ENCODE results near the gene NFE2. TPM values are rescaled to one million over a fixed set of nuclear protein-coding genes. Genes with fewer than 3 reads are reported as not detected.

The NFE2 gene
- total and polyA plus RNA-seq, 4 donors = 0.28 to 3.3 (median 3.2) TPM; not detected in 1

DNA sequence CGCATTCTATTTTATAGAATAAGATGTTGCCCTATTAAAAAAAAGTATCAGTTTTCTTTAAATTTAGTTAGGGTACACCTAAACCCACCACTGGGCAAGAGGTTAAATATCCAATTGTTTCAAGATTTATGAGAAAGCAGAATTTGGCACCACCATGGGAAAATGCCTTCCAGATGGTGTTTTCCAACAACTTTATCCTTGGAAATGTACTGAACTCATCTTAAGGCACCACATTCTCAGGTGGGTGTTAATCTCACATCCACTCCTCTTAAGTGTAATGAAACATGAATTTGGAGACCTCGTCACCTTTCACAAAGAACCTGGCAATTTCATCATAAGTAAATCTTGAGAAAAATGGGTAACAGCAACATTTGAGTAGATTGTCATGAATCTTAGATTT is 34.0 kb downstream of the NFE2 start:
- Histone ChIP-seq H3K4me1 (ENCODE audit: control insufficient read depth in 1 of 2, insufficient read depth in 2 of 2, low read length in 2 of 2) (no peaks in the 10 kb centered on the region), H3K27me3 (ENCODE audit: control insufficient read depth in 1 of 2, insufficient read depth in 2 of 2, low read length in 1 of 2) (no peaks in the 10 kb centered on the region), H3K9me3 (ENCODE audit: control insufficient read depth, low read length) (no peaks in the 10 kb centered on the region), H3K36me3 (ENCODE audit: control insufficient read depth in 1 of 2, insufficient read depth in 2 of 2, low read length in 1 of 2) (no peaks in the 10 kb centered on the region), H3K4me3 (ENCODE audit: low read length in 2 of 2) (no peak overlapping the region), H3K27ac (ENCODE audit: low read depth in 1 of 2, low read length in 2 of 2) (no peak overlapping the region)
- DNase-seq (no peak), ATAC-seq (ENCODE audit: low FRiP score) (no peak)
- 98% methylated on average over 2 of the region's 2 CpGs for WGBS, 2 donors
- intact Hi-C loops (cut with DNase I) = no loop called here

GRCh38 chr12:54265364-54265812 is 35.4 kb downstream of the NFE2 start:
- no peak for DNase-seq
- H3K36me3 ChIP-seq (ENCODE audit: control insufficient read depth in 1 of 2, insufficient read depth in 2 of 2, low read length in 1 of 2) = no peaks in the 10 kb centered on the region
- no peak overlapping the region for H3K4me3 ChIP-seq (ENCODE audit: low read length in 2 of 2)
- H3K9me3 ChIP-seq (ENCODE audit: control insufficient read depth, low read length) = no peaks in the 10 kb centered on the region
- 93 to 95% methylated on average over 4 of the region's 4 CpGs for WGBS, 2 donors
- intact Hi-C loops (cut with DNase I) = no loop called here
- H3K27me3 ChIP-seq (ENCODE audit: control insufficient read depth in 1 of 2, insufficient read depth in 2 of 2, low read length in 1 of 2) = no peaks in the 10 kb centered on the region
- no peak overlapping the region for H3K27ac ChIP-seq (ENCODE audit: low read depth in 1 of 2, low read length in 2 of 2)
- no peaks in the 10 kb centered on the region for H3K4me1 ChIP-seq (ENCODE audit: control insufficient read depth in 1 of 2, insufficient read depth in 2 of 2, low read length in 2 of 2)
- ATAC-seq (ENCODE audit: low FRiP score) = no peak

- DNase-seq (no peak), ATAC-seq (ENCODE audit: low FRiP score) (no peak)
- no peaks in the 10 kb centered on the region for H3K36me3 ChIP-seq (ENCODE audit: control insufficient read depth in 1 of 2, insufficient read depth in 2 of 2, low read length in 1 of 2)
- H3K27me3 ChIP-seq (ENCODE audit: control insufficient read depth in 1 of 2, insufficient read depth in 2 of 2, low read length in 1 of 2) = no peaks in the 10 kb centered on the region
- H3K9me3 ChIP-seq (ENCODE audit: control insufficient read depth, low read length) = no peaks in the 10 kb centered on the region
- 16 to 19% methylated on average over 4 of the region's 4 CpGs for WGBS, 2 donors
- intact Hi-C loops (cut with DNase I) = no loop called here
- no peak overlapping the region for H3K27ac ChIP-seq (ENCODE audit: low read depth in 1 of 2, low read length in 2 of 2)
- H3K4me3 ChIP-seq (ENCODE audit: low read length in 2 of 2) = no peak overlapping the region
- peaks cover 0 to 1% of the 10 kb centered on the region in 2 donors for H3K4me1 ChIP-seq (ENCODE audit: control insufficient read depth in 1 of 2, insufficient read depth in 2 of 2, low read length in 2 of 2)
These were observed 38.4 kb downstream of the NFE2 start for GRCh38 chr12:54262403-54262925.

DNA sequence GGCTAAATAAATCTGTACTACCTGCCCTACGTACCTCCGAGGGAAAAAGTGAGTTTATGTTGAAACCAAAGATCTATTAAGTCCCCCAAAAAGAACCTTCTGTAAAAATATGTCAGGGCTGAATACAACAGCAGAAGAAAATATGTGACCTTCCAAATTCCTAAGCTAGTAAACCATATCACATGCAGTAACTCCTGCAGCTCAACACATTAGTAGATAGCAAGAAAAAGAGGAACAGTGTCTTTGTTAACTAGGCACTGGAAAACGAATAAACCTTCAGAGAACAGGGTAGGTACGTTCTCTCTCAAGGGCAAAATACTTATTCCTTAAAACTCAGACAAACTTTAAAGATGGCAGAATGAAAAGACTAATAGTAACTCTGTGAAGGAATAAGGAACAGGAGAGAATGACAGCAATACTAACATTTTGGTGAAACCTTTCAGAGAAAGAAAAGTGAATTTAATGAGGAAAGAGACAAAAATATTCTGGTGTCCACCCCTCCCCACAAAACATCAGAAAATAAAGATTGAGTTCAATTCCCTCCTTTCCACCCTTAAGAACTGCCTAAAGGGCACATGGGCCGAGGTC is 38.9 kb downstream of the NFE2 start:
- Histone ChIP-seq H3K27me3 (ENCODE audit: control insufficient read depth in 1 of 2, insufficient read depth in 2 of 2, low read length in 1 of 2) (no peaks in the 10 kb centered on the region), H3K36me3 (ENCODE audit: control insufficient read depth in 1 of 2, insufficient read depth in 2 of 2, low read length in 1 of 2) (no peaks in the 10 kb centered on the region), H3K9me3 (ENCODE audit: control insufficient read depth, low read length) (no peaks in the 10 kb centered on the region), H3K27ac (ENCODE audit: low read depth in 1 of 2, low read length in 2 of 2) (no peak overlapping the region), H3K4me1 (ENCODE audit: control insufficient read depth in 1 of 2, insufficient read depth in 2 of 2, low read length in 2 of 2) (peaks cover 0 to 1% of the 10 kb centered on the region in 2 donors), H3K4me3 (ENCODE audit: low read length in 2 of 2) (no peak overlapping the region)
- intact Hi-C loops (cut with DNase I) = no loop called here
- DNase-seq (no peak), ATAC-seq (ENCODE audit: low FRiP score) (no peak)
- WGBS, 2 donors = 53% methylated on average over 5 of the region's 5 CpGs

DNA sequence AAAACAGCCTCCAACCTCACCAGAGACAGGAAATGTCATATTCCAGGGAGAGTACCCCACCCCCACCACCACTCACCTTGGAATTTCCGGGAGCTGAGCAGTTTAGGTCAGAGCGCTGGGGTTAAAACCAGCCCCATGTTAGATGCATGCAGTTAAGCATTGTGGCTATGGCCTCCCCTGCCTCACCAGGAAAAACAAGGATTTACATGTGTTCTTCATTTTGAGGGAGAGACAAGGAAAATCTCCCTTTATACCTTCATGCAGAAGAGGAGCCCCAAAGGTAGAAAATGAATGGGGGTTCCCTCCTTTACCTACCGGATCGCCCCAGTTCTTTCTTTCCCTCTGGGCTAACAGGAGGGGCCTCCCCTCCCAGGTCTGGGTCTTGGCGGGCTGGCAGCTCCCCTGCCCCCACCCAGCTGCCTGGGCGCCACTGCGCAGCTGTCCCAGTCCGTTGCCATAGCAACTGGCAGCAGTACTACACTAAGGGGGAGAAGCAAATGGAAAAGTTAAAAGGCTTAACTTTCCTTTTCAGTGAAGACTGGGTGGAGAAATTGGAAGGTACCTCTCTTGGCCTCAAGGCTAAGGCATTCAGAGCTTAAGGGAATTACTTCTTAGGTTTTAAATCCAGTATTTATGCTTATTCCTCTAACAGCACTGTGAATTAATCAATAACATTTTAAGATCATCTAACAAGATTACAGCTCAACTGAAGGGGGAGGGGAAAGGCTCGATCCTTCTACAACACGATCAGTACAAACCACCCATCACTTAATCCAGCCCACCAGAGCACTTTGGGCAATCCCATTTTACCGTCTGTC is 41.4 kb downstream of the NFE2 start:
- Histone ChIP-seq H3K4me1 (ENCODE audit: control insufficient read depth in 1 of 2, insufficient read depth in 2 of 2, low read length in 2 of 2) (peaks cover 0 to 1% of the 10 kb centered on the region in 2 donors), H3K9me3 (ENCODE audit: control insufficient read depth, low read length) (no peaks in the 10 kb centered on the region), H3K27me3 (ENCODE audit: control insufficient read depth in 1 of 2, insufficient read depth in 2 of 2, low read length in 1 of 2) (no peaks in the 10 kb centered on the region), H3K36me3 (ENCODE audit: control insufficient read depth in 1 of 2, insufficient read depth in 2 of 2, low read length in 1 of 2) (no peaks in the 10 kb centered on the region), H3K27ac (ENCODE audit: low read depth in 1 of 2, low read length in 2 of 2) (peak overlapping the region; percentile 52 to 87), H3K4me3 (ENCODE audit: low read length in 2 of 2) (peak overlapping the region; percentile 18 to 22)
- ATAC-seq (ENCODE audit: low FRiP score) = peak; percentile 94
- DNase-seq = peak; percentile 85 to 89
- intact Hi-C loops (cut with DNase I) = loop anchor here (2.0 to 10.0 kb wide), 3 partner anchors 19 to 105 kb away; partner anchors contain the start of gene GPR84 (in 2 of the 2)
- 2 to 4% methylated on average over 11 of the region's 11 CpGs for WGBS, 2 donors

GRCh38 chr12:54258201-54258681 is 42.6 kb downstream of the NFE2 start:
- H3K36me3 ChIP-seq (ENCODE audit: control insufficient read depth in 1 of 2, insufficient read depth in 2 of 2, low read length in 1 of 2) = no peaks in the 10 kb centered on the region
- ATAC-seq (ENCODE audit: low FRiP score) = no peak
- no peak overlapping the region for H3K4me3 ChIP-seq (ENCODE audit: low read length in 2 of 2)
- H3K9me3 ChIP-seq (ENCODE audit: control insufficient read depth, low read length) = no peaks in the 10 kb centered on the region
- no peak for DNase-seq
- peaks cover 0 to 1% of the 10 kb centered on the region in 2 donors for H3K4me1 ChIP-seq (ENCODE audit: control insufficient read depth in 1 of 2, insufficient read depth in 2 of 2, low read length in 2 of 2)
- no peaks in the 10 kb centered on the region for H3K27me3 ChIP-seq (ENCODE audit: control insufficient read depth in 1 of 2, insufficient read depth in 2 of 2, low read length in 1 of 2)
- intact Hi-C loops (cut with DNase I) = loop anchor here (2.0 to 10.0 kb wide), 3 partner anchors 21 to 107 kb away; partner anchors contain the start of gene GPR84 (in 2 of the 2)
- peak overlapping the region; percentile 74 to 88 for H3K27ac ChIP-seq (ENCODE audit: low read depth in 1 of 2, low read length in 2 of 2)

- intact Hi-C loops (cut with DNase I) = loop anchor here (5.0 to 10.0 kb wide), 2 partner anchors 40 to 107 kb away; partner anchors contain the start of gene GPR84 (in 2 of the 2)
- DNase-seq (no peak), ATAC-seq (ENCODE audit: low FRiP score) (no peak)
- Histone ChIP-seq H3K27me3 (ENCODE audit: control insufficient read depth in 1 of 2, insufficient read depth in 2 of 2, low read length in 1 of 2) (no peaks in the 10 kb centered on the region), H3K27ac (ENCODE audit: low read depth in 1 of 2, low read length in 2 of 2) (peak overlapping the region; percentile 51 to 61), H3K9me3 (ENCODE audit: control insufficient read depth, low read length) (no peaks in the 10 kb centered on the region), H3K4me3 (ENCODE audit: low read length in 2 of 2) (no peak overlapping the region), H3K4me1 (ENCODE audit: control insufficient read depth in 1 of 2, insufficient read depth in 2 of 2, low read length in 2 of 2) (peaks cover 0 to 1% of the 10 kb centered on the region in 2 donors), H3K36me3 (ENCODE audit: control insufficient read depth in 1 of 2, insufficient read depth in 2 of 2, low read length in 1 of 2) (no peaks in the 10 kb centered on the region)
- 60 to 68% methylated on average over 8 of the region's 8 CpGs for WGBS, 2 donors
These were observed 43.5 kb downstream of the NFE2 start for GRCh38 chr12:54257332-54257731.

GRCh38 chr12:54253240-54253639 is 47.6 kb downstream of the NFE2 start:
- no peak for DNase-seq
- Histone ChIP-seq H3K4me3 (ENCODE audit: low read length in 2 of 2) (no peak overlapping the region), H3K36me3 (ENCODE audit: control insufficient read depth in 1 of 2, insufficient read depth in 2 of 2, low read length in 1 of 2) (no peaks in the 10 kb centered on the region), H3K27me3 (ENCODE audit: control insufficient read depth in 1 of 2, insufficient read depth in 2 of 2, low read length in 1 of 2) (no peaks in the 10 kb centered on the region), H3K4me1 (ENCODE audit: control insufficient read depth in 1 of 2, insufficient read depth in 2 of 2, low read length in 2 of 2) (peaks cover 0 to 1% of the 10 kb centered on the region in 2 donors), H3K9me3 (ENCODE audit: control insufficient read depth, low read length) (no peaks in the 10 kb centered on the region), H3K27ac (ENCODE audit: low read depth in 1 of 2, low read length in 2 of 2) (no peak overlapping the region)
- intact Hi-C loops (cut with DNase I) = loop anchor here (5.0 to 10.0 kb wide), 2 partner anchors 34 to 112 kb away; partner anchors contain the start of gene GPR84 (in 2 of the 2)
- no peak for ATAC-seq (ENCODE audit: low FRiP score)
- WGBS, 2 donors = 72 to 79% methylated on average over 4 of the region's 4 CpGs

All from aorta (tissue), 5 donors.